OCI-LY1 (cell line): ENCODE data around the gene C9orf50.

Source experiments
- H2AFZ ChIP-seq: fragments of 200-600 bp; sonication (generic), shearing (Covaris generic); 2 replicates; pipeline ENCODE4 v1.6.0; 2014; ENCODE audit warnings: antibody characterized with exemption, mild to moderate bottlenecking, low read length
- H3F3A ChIP-seq: fragments of 200-600 bp; sonication (generic), shearing (Covaris generic); 2 replicates; pipeline ENCODE4 v1.6.0; 2014; ENCODE audit warnings: mild to moderate bottlenecking, antibody characterized with exemption, low read length, moderate library complexity; ENCODE audit not compliant: insufficient read depth
- H3K27ac ChIP-seq: fragments of 200-600 bp; sonication (generic); 2 replicates; pipeline ENCODE4 v1.5.1; 2014; ENCODE audit warnings: low read length, mixed run types, mild to moderate bottlenecking, low read depth; ENCODE audit not compliant: poor library complexity, severe bottlenecking
- H3K27me3 ChIP-seq: fragments of 200-600 bp; sonication (generic); 2 replicates; pipeline ENCODE4 v1.6.0; 2014; ENCODE audit warnings: antibody characterized with exemption, mild to moderate bottlenecking, low read length, moderate library complexity; ENCODE audit not compliant: insufficient read depth
- H3K36me3 ChIP-seq: fragments of 200-600 bp; sonication (generic); 2 replicates; pipeline ENCODE4 v1.6.1; 2014; ENCODE audit warnings: mild to moderate bottlenecking, antibody characterized with exemption, low read length, moderate library complexity, mixed read lengths; ENCODE audit not compliant: insufficient read depth
- H3K4me1 ChIP-seq: fragments of 200-600 bp; sonication (generic); 2 replicates; pipeline ENCODE4 v1.5.1; 2014; ENCODE audit warnings: mild to moderate bottlenecking, low read length, moderate library complexity; ENCODE audit not compliant: insufficient read depth, severe bottlenecking
- H3K4me2 ChIP-seq: fragments of 200-600 bp; sonication (generic), shearing (Covaris generic); 2 replicates; pipeline ENCODE4 v1.6.1; 2014; ENCODE audit warnings: low read length
- H3K4me3 ChIP-seq: fragments of 200-600 bp; sonication (generic); 2 replicates; pipeline ENCODE4 v1.5.1; 2014; ENCODE audit warnings: low read length, low read depth, mild to moderate bottlenecking, mixed read lengths; ENCODE audit not compliant: poor library complexity, severe bottlenecking
- H3K79me2 ChIP-seq: fragments of 200-600 bp; shearing (Covaris generic); 2 replicates; pipeline ENCODE4 v1.6.1; 2016; ENCODE audit warnings: mixed run types, low read length, mixed read lengths; ENCODE audit not compliant: insufficient read depth
- H3K9ac ChIP-seq: fragments of 200-600 bp; sonication (generic), shearing (Covaris generic); 2 replicates; pipeline ENCODE4 v1.6.1; 2014; ENCODE audit warnings: mild to moderate bottlenecking, low read length, mixed read lengths
- H3K9me2 ChIP-seq: fragments of 200-600 bp; sonication (generic), shearing (Covaris generic); 2 replicates; pipeline ENCODE4 v1.6.1; 2014; ENCODE audit warnings: low read depth, mild to moderate bottlenecking, low read length, mixed read lengths
- H3K9me3 ChIP-seq: fragments of 200-600 bp; shearing (Covaris generic); 2 replicates; pipeline ENCODE4 v1.6.1; 2014; ENCODE audit warnings: low read length, mixed read lengths
- H4K20me1 ChIP-seq: fragments of 200-600 bp; sonication (generic), shearing (Covaris generic); 2 replicates; pipeline ENCODE4 v1.6.0; 2016; ENCODE audit warnings: mild to moderate bottlenecking, low read length; ENCODE audit not compliant: insufficient read depth
- CTCF ChIP-seq: fragments of 200-600 bp; sonication (generic), shearing (Covaris generic); IDR thresholded peaks from 2 replicates; pipeline ENCODE4 v1.5.1; 2017; ENCODE audit warnings: mild to moderate bottlenecking, antibody characterized with exemption, low read length, moderate library complexity, mixed read lengths
- EZH2 ChIP-seq: fragments of 200-600 bp; sonication (generic), shearing (Covaris generic); IDR thresholded peaks from 2 replicates; pipeline ENCODE4 v1.8.0; 2017; ENCODE audit warnings: borderline replicate concordance, mixed run types, mild to moderate bottlenecking, antibody characterized with exemption, low read length, moderate library complexity, mixed read lengths

C9orf50 gene

GRCh38 chr9:129583308-129584038 lies 37.4 kb downstream of the C9orf50 start:
- Histone ChIP-seq H4K20me1 (no peaks in the 10 kb centered on the region), H2AFZ (no peak overlapping the region), H3K27ac (no peak overlapping the region), H3K36me3 (no peaks in the 10 kb centered on the region; the same call in 1 of the 2 replicates), H3F3A (no peaks in the 10 kb centered on the region), H3K4me1 (peaks cover 9% of the 10 kb centered on the region), H3K4me3 (no peak overlapping the region), H3K79me2 (no peaks in the 10 kb centered on the region), H3K4me2 (no peak overlapping the region), H3K9me2 (no peaks in the 10 kb centered on the region), H3K27me3 (0 out of 2 replicates have a peak, but pooled peaks cover 4% of the 10 kb centered on the region), H3K9me3 (no peaks in the 10 kb centered on the region), H3K9ac (no peak overlapping the region)
- no peak for TF ChIP-seq CTCF
- no peak for TF ChIP-seq EZH2

DNA sequence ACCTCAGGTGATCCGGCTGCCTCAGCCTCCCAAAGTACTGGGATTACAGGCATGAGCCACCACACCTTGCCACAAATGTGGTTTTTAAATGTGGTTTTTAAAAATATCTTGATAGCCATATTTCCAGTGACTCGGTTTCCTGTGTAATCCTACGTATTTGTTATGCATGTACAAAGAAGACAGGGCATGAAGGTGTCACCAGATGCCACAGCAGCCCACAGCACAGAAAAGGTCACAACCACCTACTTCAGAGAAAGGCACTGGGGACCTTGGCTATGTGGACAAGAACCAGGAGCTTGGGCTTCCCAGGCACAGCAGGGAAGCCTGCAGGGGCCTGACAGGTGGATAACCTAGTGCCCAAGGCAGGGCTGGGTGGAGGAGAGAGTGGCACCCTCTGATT lies 38.0 kb downstream of the C9orf50 start:
- H3K4me3 ChIP-seq, result no peak overlapping the region
- no peaks in the 10 kb centered on the region for H3K79me2 ChIP-seq
- H3K9me2 ChIP-seq, result no peaks in the 10 kb centered on the region
- peaks cover 9% of the 10 kb centered on the region for H3K4me1 ChIP-seq
- no peak overlapping the region for H3K27ac ChIP-seq
- no peak overlapping the region for H2AFZ ChIP-seq
- H3K36me3 ChIP-seq, result no peaks in the 10 kb centered on the region; the same call in 1 of the 2 replicates
- H3K9me3 ChIP-seq, result no peaks in the 10 kb centered on the region
- no peaks in the 10 kb centered on the region for H4K20me1 ChIP-seq
- TF ChIP-seq CTCF (no peak), EZH2 (no peak)
- H3K27me3 ChIP-seq, result no peaks in the 10 kb centered on the region
- H3F3A ChIP-seq, result no peaks in the 10 kb centered on the region
- no peak overlapping the region for H3K9ac ChIP-seq
- no peak overlapping the region for H3K4me2 ChIP-seq

DNA sequence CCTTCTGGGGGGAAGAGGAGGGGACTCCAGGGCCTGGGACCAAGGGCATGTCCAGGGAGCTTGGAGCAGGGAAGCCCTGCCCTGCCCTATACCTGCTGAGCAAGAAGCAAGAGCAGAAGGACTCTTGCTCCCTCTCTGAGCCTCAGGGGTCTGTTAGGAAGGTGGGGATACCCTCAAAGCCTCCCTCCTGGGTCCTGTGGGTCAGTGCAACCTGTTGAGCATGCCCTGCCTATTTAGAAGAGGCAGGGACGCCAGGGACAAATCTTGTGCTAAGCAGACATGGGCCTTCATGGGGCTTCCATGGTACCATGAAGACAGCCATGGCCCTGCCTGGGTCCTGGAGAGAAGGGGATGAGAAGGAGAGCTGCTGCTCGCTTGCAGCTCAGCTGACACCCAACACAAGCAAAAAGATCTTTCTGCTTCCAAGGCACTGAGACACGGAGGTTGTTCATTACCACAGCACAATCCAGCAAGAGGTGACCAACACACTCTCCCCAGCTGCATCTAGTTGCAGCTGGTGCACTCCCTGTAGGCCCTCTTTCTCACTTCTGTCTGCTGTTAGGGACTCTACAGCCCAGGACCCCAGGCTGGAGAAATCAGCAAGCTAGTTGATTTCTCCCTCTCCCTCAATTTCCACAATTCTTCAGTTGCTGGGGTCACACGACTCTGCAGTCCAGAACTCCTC lies 39.3 kb downstream of the C9orf50 start:
- Histone ChIP-seq H3K9me2 (no peaks in the 10 kb centered on the region), H3K9me3 (no peaks in the 10 kb centered on the region), H2AFZ (no peak overlapping the region), H3K79me2 (no peaks in the 10 kb centered on the region), H3K27ac (no peak overlapping the region), H3F3A (no peaks in the 10 kb centered on the region), H3K4me1 (peaks cover 9% of the 10 kb centered on the region), H3K27me3 (no peaks in the 10 kb centered on the region), H4K20me1 (no peaks in the 10 kb centered on the region), H3K9ac (no peak overlapping the region), H3K4me2 (no peak overlapping the region), H3K4me3 (no peak overlapping the region), H3K36me3 (no peaks in the 10 kb centered on the region; the same call in 1 of the 2 replicates)
- TF ChIP-seq EZH2, result no peak
- TF ChIP-seq CTCF, result no peak
